ENCODE data around the gene ADAP1.
"Not testable (repeated sequence)": the region's sequence is repeated elsewhere in the genome, so short reads cannot be mapped to it uniquely, and the experiment has no call there.

DNA sequence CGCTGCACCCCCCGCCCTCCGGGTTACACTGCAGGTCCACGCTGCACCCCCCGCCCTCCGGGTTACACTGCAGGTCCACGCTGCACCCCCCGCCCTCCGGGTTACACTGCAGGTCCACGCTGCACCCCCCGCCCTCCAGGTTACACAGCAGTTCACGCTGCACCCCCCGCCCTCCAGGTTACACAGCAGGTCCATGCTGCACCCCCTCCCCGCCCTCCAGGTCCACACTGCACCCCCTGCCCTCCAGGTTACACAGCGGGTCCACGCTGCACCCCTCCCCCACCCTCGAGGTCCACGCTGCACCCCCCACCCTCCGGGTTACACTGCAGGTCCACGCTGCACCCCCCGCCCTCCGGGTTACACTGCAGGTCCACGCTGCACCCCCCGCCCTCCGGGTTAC, 30.4 kb downstream of the ADAP1 start:
- TF ChIP-seq, protein P1, sequence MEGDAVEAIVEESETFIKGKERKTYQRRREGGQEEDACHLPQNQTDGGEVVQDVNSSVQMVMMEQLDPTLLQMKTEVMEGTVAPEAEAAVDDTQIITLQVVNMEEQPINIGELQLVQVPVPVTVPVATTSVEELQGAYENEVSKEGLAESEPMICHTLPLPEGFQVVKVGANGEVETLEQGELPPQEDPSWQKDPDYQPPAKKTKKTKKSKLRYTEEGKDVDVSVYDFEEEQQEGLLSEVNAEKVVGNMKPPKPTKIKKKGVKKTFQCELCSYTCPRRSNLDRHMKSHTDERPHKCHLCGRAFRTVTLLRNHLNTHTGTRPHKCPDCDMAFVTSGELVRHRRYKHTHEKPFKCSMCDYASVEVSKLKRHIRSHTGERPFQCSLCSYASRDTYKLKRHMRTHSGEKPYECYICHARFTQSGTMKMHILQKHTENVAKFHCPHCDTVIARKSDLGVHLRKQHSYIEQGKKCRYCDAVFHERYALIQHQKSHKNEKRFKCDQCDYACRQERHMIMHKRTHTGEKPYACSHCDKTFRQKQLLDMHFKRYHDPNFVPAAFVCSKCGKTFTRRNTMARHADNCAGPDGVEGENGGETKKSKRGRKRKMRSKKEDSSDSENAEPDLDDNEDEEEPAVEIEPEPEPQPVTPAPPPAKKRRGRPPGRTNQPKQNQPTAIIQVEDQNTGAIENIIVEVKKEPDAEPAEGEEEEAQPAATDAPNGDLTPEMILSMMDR (conservative IDR thresholded peaks at IDR 0.05 in 1 of 2, IDR thresholded peaks at IDR 0.05 in 1 of 2; ENCODE audit: extremely low read depth in 1 of 2, insufficient read depth in 1 of 2, low read depth in 1 of 2, low read length in 2 of 2): not testable (repeated sequence)
- TF ChIP-seq EZH2 (IDR thresholded peaks at IDR 0.05; ENCODE audit: borderline replicate concordance, low read length): not testable (repeated sequence)
